ENCODE data around the gene VPS36. TPM values are rescaled to one million over a fixed set of nuclear protein-coding genes. Genes with fewer than 3 reads are reported as not detected.

Gene VPS36
- total RNA-seq, 1 donor from 2014 or later: 45.0 TPM

GRCh38 chr13:52452470-52452869 lies 2.0 kb upstream of the VPS36 start:
- Histone ChIP-seq H3K4me1 (peaks cover 37% of the 10 kb centered on the region), H3K9me3 (no peaks in the 10 kb centered on the region), H3K4me3 (no peak overlapping the region), H3K27ac (no peak overlapping the region), H3K27me3 (ENCODE audit: low read depth) (no peaks in the 10 kb centered on the region), H3K36me3 (no peaks in the 10 kb centered on the region)
- ATAC-seq (no peak), DNase-seq (no peak)
- intact Hi-C loops (cut with DNase I): no loop called here
- TF ChIP-seq, protein P1, sequence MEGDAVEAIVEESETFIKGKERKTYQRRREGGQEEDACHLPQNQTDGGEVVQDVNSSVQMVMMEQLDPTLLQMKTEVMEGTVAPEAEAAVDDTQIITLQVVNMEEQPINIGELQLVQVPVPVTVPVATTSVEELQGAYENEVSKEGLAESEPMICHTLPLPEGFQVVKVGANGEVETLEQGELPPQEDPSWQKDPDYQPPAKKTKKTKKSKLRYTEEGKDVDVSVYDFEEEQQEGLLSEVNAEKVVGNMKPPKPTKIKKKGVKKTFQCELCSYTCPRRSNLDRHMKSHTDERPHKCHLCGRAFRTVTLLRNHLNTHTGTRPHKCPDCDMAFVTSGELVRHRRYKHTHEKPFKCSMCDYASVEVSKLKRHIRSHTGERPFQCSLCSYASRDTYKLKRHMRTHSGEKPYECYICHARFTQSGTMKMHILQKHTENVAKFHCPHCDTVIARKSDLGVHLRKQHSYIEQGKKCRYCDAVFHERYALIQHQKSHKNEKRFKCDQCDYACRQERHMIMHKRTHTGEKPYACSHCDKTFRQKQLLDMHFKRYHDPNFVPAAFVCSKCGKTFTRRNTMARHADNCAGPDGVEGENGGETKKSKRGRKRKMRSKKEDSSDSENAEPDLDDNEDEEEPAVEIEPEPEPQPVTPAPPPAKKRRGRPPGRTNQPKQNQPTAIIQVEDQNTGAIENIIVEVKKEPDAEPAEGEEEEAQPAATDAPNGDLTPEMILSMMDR (IDR thresholded peaks at IDR 0.05): no peak

DNA sequence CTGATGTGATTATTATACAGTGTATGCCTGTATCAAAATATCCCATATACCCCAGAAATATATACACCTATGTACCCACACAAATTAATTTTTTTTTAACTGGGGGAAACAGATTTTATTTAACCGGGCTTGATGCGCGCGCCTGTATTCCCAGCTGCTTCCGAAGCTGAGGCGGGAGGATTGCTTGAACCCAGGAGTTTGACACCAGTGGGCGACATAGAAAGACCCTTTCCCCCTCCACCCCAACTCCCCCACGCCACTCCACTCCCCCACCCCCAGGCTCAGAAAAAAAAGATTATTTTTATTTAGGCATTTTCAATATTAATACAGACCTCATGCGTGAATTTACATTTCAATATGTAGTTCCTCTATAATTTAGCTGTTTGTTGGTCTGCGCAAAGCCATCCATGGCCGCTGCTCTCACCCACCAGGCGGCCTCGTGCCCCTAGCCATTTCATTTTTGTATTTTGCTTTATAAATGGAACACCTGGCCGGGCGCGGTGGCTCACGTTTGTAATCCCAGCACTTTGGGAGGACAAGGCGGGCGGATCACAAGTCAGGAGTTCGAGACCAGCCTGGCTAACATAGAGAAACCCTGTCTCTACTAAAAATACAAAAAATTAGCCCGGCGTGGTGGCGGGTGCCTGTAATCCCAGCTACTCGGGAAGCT lies 836 bp upstream of the VPS36 start:
- Histone ChIP-seq H3K4me3 (peak overlapping the region; percentile 81), H3K4me1 (peaks cover 44% of the 10 kb centered on the region), H3K9me3 (no peaks in the 10 kb centered on the region), H3K27ac (no peak overlapping the region), H3K27me3 (ENCODE audit: low read depth) (no peaks in the 10 kb centered on the region), H3K36me3 (no peaks in the 10 kb centered on the region)
- no peak for DNase-seq
- TF ChIP-seq, protein P1 (IDR thresholded peaks at IDR 0.05): no peak
- intact Hi-C loops (cut with DNase I): no loop called here
- ATAC-seq: no peak

DNA sequence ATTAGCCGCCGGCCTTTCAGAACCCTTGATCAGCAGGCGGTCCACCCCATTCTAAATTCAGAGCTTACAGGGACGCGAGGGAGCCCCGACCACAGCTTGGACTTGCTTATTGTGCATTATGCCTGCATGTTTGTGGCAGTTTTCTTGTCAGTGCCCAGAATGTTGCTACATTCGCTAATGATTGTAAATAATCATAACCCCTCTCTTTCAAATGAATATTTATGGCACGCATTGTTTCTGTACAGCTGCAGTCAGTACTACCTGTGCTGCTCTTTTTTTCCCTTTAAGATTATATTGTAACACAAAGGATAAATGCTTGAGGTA lies 321 bp upstream of the VPS36 start:
- Histone ChIP-seq H3K27me3 (ENCODE audit: low read depth) (no peaks in the 10 kb centered on the region), H3K4me1 (peaks cover 41% of the 10 kb centered on the region), H3K27ac (peak overlapping the region; percentile 100), H3K9me3 (no peaks in the 10 kb centered on the region), H3K4me3 (peak overlapping the region; percentile 81), H3K36me3 (no peaks in the 10 kb centered on the region)
- ATAC-seq: no peak
- intact Hi-C loops (cut with DNase I): no loop called here
- TF ChIP-seq, protein P1 (IDR thresholded peaks at IDR 0.05): no peak
- DNase-seq: no peak

DNA sequence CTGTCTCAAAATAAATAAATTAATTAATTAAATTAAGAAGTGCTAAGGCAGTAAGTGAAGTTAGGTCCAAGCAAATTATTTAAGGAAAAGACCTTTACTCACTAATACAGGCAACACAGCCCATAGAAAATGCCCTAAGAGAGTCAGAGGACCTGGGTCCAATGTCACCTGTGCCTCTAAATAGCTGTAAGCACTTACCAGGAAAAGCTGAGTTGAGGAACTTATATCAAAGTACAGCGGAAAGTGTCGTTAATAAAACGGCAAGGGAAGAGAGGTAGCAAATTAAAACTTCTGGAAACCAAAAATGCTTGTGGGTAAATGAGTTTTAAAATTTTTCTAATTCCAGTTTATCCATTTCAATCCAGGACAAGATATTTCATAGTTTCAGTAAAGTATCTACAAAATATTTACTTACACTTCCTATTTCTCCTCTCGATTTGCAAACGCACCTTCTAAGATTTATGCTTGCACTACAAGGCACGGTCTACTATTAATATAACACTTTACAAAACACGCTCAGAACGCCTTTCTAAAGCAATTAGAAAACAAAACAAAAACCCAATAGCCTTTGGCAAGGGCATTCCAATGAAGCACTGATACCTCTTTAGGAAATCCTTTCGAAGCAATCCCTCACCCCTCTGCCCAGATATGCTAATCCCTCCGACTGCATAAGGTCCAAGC lies 963 bp downstream of the VPS36 start:
- Histone ChIP-seq H3K4me1 (peaks cover 38% of the 10 kb centered on the region), H3K27me3 (ENCODE audit: low read depth) (no peaks in the 10 kb centered on the region), H3K9me3 (no peaks in the 10 kb centered on the region), H3K36me3 (no peaks in the 10 kb centered on the region), H3K4me3 (peak overlapping the region; percentile 81), H3K27ac (peak overlapping the region; percentile 100)
- DNase-seq (no peak), ATAC-seq (no peak)
- intact Hi-C loops (cut with DNase I): no loop called here
- TF ChIP-seq, protein P1 (IDR thresholded peaks at IDR 0.05): no peak

GRCh38 chr13:52447815-52448552 lies 2.5 kb downstream of the VPS36 start:
- Histone ChIP-seq H3K36me3 (no peaks in the 10 kb centered on the region), H3K27me3 (ENCODE audit: low read depth) (no peaks in the 10 kb centered on the region), H3K4me1 (peaks cover 38% of the 10 kb centered on the region), H3K4me3 (no peak overlapping the region), H3K9me3 (no peaks in the 10 kb centered on the region), H3K27ac (no peak overlapping the region)
- TF ChIP-seq, protein P1 (IDR thresholded peaks at IDR 0.05): no peak
- DNase-seq (no peak), ATAC-seq (no peak)
- intact Hi-C loops (cut with DNase I): no loop called here
